SK-N-SH (cell line): Measurements from ENCODE around the gene PGAP2.

Experiments used
- EP300 ChIP-seq, 2 experiments: IDR thresholded peaks; 2 replicates each; pipeline versions ENCODE4 v1.4.0 to v1.6.1; 2012; ENCODE audit warnings: borderline replicate concordance in 1 of 2, low read depth in 1 of 2, low read length in 1 of 2
- FOSL2 ChIP-seq: IDR thresholded peaks from 2 replicates; pipeline ENCODE4 v1.4.0; 2012; ENCODE audit warnings: low read depth, mild to moderate bottlenecking, moderate library complexity, borderline replicate concordance
- FOXM1 ChIP-seq: IDR thresholded peaks from 2 replicates; pipeline ENCODE4 v1.4.0; 2012; ENCODE audit warnings: low read depth, mild to moderate bottlenecking
- JUND ChIP-seq: IDR thresholded peaks from 2 replicates; pipeline ENCODE4 v1.4.0; 2012
- RAD21 ChIP-seq: IDR thresholded peaks from 2 replicates; pipeline ENCODE4 v1.6.1; 2012; ENCODE audit warnings: mild to moderate bottlenecking, low read length
- RFX5 ChIP-seq: IDR thresholded peaks from 2 replicates; pipeline ENCODE4 v1.6.1; 2012; ENCODE audit warnings: mild to moderate bottlenecking, improper control_type of control experiment, low read length
- TAF1 ChIP-seq: IDR thresholded peaks from 2 replicates; pipeline ENCODE4 v1.6.1; 2012; ENCODE audit warnings: low read depth, mild to moderate bottlenecking, low read length, moderate library complexity, borderline replicate concordance
- TCF12 ChIP-seq: IDR thresholded peaks from 2 replicates; pipeline ENCODE4 v1.4.0; 2012
- TF ChIP-seq, protein P1 (sequence below): fragments of 200-600 bp; sonication (generic); IDR thresholded peaks from 2 replicates; pipeline ENCODE4 v1.6.1; 2017; ENCODE audit warnings: antibody characterized with exemption, mild to moderate bottlenecking, moderate library complexity
- TF ChIP-seq, protein P2 (sequence below): IDR thresholded peaks from 2 replicates; pipeline ENCODE4 v1.4.0; 2012; ENCODE audit warnings: low read depth, borderline replicate concordance

DNA sequence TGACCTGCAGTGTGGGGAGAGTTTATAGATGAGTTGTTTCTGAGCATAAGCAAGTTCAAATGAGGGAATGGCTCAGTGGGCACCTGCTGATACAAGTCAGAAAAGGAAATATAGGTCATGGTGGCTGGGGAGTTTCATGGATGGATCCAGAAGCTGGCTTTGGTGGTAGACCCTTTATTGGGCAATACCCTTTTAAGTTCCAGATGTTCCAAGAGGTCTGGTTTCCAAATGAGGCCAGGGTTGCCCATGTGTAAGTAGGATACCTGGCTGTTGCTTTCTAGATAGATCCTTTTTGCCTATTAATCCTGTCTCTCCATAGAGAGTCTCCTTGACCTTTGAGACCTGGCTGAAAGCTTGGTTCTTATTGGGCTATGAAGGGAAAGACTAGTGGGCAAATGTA lies 49.3 kb downstream of the PGAP2 start:
- TF ChIP-seq, protein P1, sequence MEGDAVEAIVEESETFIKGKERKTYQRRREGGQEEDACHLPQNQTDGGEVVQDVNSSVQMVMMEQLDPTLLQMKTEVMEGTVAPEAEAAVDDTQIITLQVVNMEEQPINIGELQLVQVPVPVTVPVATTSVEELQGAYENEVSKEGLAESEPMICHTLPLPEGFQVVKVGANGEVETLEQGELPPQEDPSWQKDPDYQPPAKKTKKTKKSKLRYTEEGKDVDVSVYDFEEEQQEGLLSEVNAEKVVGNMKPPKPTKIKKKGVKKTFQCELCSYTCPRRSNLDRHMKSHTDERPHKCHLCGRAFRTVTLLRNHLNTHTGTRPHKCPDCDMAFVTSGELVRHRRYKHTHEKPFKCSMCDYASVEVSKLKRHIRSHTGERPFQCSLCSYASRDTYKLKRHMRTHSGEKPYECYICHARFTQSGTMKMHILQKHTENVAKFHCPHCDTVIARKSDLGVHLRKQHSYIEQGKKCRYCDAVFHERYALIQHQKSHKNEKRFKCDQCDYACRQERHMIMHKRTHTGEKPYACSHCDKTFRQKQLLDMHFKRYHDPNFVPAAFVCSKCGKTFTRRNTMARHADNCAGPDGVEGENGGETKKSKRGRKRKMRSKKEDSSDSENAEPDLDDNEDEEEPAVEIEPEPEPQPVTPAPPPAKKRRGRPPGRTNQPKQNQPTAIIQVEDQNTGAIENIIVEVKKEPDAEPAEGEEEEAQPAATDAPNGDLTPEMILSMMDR: no peak
- no peak for TF ChIP-seq FOXM1
- TF ChIP-seq FOSL2: no peak
- TF ChIP-seq TCF12: no peak
- TF ChIP-seq, protein P2, sequence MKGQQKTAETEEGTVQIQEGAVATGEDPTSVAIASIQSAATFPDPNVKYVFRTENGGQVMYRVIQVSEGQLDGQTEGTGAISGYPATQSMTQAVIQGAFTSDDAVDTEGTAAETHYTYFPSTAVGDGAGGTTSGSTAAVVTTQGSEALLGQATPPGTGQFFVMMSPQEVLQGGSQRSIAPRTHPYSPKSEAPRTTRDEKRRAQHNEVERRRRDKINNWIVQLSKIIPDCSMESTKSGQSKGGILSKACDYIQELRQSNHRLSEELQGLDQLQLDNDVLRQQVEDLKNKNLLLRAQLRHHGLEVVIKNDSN: no peak
- TF ChIP-seq EP300 (IDR thresholded peaks at IDR 0.05; ENCODE audit: borderline replicate concordance in 1 of 2, low read depth in 1 of 2, low read length in 1 of 2): no peak
- TF ChIP-seq TAF1: no peak
- no peak for TF ChIP-seq JUND
- no peak for TF ChIP-seq RFX5
- no peak for TF ChIP-seq RAD21
